DMS79 treated with DMSO at 0.1 percent for 48 hours (cell line): ENCODE results near the gene TMC6.
"Not testable (repeated sequence)": the region's sequence is repeated elsewhere in the genome, so short reads cannot be mapped to it uniquely, and the experiment has no call there.

Experiments used
- DNase-seq: peaks from one replicate; lab custom pipeline; 2025; lab: John Stamatoyannopoulos, UW

Gene TMC6

DNA sequence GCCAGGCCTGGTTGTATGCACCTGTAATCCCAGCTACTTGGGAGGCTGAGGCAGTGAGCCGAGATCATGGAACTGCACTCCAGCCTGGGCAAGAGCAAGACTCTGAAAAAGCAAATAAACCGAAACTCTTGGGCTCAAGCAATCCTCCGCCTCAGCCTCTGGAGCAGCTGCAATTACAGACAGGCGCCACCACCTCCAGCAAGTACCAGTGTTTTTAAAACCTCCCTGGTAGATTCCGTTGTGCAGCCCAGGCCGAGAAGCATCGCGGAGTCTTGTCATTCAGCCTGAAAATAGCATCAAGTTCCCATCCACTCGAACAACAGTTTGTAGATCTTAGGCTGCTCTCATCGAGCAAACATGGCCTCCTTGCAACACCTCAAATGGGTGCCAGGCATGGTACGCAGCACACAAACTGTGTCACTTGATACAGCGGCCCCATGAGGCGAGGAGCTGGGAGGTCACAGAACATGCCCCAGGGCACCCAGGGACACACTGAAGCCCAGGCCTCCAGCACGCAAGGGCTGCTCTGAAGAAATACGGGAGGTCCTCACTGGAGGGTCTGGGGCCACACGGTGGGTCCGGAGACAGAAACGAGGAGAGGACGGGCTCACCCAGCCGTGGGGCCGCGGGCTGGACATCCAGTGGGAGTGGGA, 18.1 kb downstream of the TMC6 start:
- no peak for DNase-seq

DNA sequence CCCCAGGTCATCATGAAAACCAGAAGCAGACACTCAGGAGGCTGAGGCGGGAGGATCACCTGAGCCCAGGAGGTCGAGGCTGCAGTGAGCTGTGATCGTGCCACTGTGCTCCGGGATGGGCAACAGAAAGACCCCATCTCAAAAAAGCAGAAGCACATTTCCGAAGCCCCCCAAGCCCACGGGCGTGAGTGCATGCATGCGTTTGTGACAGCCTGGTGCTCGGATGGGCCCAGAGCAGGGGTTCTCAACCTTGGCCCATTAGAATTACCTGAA, 19.1 kb downstream of the TMC6 start:
- no peak for DNase-seq

DNA sequence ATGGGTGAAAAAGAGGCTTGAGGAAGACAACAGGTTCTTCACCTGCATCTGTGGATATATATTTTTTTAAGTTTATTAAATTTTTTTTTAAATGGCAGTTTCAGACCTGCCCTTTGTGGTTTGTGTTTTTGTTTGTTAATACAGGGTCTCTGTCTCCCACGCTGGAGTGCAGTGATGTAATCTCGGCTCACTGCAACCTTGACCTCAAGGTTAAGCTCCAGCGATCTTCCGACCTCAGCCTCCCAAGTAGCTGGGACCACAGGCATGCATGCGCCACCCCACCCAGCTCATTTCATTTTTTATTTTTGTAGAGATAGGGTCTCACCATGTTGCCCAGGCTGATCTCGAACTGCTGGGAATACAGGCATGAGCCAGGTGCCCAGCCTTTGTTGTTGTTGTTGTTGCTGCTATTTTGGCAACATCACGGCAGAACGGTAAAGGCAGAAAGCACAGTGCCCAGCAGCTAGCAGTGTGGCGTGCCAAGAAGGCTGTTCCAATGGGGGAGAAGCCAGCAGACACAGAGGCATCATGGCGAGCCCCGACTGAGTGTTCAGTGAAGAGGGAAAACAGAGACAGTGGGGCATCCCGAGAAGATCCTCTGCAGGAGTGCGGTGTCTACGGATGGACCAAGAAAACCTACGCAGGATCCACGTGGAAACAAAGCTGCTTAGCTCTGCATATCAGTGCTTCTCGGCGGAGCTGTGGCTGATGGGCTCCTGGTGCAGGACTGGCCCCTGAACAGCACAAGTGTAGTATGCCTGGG, 19.6 kb downstream of the TMC6 start:
- DNase-seq: no peak

DNA sequence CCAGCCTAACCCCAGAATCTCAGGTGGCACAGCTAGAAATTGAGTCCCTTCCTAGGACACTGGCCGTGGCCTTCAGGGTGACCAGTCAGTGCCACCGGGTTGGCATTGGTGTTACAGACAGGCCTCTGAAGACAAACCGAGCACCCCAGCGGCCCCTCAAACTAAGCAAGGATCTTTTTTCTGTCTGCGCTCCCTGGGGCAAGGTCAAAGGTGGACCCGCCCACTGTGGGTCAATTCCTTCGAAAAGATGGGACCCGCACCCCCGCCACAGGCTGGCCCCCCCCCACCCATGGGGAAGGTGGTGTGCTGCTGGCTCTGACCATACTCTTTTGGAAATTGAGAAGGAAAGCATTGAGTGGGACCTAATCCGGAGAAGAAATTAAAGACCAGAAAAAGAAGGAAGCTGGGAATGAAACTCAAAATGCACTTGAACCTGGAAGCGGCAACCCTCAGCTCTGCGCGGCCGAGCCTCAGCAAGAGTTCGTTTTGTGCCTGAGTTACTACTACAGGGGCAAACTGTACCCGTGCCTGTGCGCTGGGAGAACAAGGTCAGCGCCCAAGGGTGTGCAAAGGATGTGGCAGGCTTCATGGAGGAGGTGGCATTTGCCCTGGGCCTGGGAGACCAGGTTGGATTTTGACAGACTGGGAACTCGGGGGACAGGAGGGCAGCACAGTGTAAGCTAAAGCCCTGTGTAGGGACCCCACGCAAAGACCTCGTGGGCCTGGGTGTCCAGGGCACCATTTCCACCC, 20.4 kb downstream of the TMC6 start:
- DNase-seq: no peak

DNA sequence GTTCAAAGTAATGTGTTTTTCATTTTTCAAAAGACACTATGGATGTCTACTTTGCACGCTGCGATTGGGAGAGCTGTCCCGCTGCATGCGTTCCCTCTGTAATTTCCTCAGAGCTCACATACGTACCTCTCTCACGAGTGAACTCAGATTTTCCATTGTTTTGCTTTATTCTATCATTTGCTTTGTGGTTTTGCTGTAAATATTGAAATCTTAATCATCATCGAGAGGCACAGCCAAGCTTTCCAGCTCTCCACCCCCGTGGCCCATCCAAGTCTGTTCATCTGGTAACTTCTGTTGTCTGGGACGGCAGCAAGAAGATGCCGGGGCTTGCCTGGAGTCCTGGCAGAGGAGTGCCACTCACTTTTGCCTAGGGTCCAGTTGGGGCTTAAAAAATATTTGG, 21.1 kb downstream of the TMC6 start:
- DNase-seq: no peak

DNA sequence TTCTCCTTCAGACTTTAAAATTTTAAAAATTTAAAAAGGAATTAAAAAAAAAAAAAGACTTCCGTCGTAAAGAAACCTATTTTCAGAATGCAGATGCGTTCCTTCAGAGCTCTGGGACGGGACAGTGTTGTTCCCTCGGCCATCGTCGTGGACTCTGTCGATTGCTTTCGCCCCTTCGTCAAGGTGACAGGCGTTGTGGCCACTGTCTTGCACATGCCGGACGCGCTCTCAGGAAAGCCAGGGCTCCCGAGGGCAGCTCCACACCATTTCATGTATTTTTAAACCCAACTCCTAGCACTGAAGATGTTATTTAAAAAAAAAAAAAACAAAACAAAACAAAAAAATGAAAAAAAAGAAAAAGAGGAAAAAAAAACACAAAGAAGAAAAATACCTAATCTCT, 22.3 kb downstream of the TMC6 start:
- DNase-seq: no peak

DNA sequence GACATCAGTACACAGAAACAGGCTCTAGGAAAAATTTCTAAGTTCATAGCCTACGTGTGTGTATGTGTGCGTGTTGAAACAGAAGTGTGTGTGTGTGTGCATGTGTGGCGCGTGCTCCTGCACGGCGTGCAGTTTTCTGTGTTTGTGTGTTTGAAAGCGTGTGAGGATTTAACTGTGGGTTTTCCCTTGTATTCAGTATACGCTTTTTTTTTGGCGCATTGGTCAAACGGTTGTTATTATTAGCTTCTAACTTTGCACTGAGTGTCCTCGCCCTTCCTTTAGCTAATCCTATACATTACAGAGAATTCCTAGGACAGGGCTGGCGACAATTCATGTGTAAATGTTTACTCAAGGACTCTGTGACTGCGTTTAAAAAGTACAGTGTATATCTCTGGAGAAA, 23.0 kb downstream of the TMC6 start:
- DNase-seq: no peak

DNA sequence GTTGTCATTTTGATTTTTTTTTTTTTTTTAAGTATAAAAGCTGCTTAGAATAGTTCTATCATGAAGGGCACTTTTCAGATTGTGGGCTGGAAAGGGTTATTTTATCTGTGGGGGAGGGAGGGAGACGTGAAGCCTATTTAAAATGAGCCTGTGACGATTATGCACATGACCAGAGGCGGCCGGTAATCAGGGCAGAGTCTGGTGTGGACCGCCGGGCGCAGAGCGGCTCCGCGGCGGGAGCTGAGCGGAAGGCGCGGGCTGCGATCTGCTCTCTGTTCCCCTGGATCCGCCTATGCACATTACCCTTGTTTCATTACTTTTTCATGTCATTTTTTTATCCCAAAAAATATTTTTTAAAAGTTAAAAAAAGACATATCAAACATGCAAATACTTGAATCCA, 23.5 kb downstream of the TMC6 start:
- DNase-seq: no peak

DNA sequence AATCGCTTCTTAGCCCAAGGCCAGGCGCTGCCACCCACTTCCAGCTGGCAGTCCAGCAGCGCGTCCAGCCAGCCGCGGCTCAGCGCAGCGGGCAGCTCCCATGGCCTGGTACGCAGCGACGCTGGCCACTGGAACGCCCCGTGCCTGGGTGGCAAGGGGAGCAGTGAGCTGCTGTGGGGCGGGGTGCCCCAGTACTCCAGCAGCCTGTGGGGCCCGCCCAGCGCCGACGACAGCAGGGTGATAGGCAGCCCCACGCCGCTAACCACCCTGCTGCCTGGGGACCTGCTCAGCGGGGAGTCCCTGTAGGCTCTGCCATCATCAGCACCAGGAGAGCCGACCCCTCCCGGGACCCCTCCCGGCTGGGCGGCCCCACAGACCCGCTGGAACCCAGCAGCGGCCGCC, 24.0 kb downstream of the TMC6 start:
- no peak for DNase-seq

DNA sequence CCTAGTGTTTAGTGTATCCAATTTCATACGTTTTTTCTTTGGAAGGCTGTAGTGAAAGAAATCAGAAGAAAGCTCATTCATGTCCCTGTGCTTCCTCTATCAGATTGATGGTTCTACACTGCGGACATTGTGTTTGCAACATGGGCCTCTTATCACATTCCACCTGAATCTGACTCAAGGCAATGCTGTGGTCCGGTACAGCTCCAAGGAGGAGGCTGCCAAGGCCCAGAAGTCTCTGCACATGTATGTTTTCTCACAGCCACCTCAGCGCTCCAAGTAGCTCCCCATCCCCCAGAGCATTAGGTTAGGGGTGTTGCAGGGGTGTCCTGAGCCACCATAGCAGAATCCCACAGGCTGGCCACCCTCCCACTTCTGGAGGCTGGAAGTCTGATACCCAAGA, 25.2 kb downstream of the TMC6 start:
- no peak for DNase-seq

DNA sequence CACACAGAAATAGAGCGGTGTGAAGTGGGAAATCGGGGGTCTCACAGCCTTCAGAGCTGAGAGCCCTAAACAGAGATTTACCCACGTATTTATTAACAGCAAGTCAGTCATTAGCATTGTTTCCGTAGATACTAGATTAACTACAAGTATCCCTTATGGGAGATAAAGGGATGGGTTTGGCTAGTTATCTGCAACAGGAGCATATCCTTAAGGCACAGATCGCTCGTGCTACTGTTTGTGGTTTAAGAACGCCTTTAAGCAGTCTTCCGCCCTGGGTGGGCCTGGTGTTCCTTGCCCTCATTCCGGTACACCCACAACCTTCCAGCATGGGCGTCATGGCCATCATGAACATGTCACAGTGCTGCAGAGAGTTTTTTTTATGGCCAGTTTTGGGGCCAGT, 27.0 kb downstream of the TMC6 start:
- DNase-seq: no peak

DNA sequence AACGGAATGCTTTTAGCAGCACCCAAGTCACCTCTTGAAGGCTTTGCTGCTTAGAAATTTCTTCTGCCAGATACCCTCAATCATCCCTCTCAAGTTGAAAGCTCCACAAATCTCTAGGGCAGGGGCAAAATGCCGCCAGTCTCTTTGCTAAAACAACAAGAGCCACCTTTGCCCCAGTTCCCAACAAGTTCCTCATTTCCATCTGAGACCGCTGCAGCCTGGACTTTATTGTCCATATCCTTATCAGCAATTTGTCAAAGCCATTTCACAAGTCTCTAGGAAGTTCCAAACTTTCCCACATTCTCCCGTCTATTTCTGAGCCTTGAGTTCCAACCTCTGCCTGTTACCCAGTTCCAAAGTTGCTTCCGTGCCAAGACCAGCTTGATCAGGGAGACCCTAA, 27.4 kb downstream of the TMC6 start:
- DNase-seq: no peak

DNA sequence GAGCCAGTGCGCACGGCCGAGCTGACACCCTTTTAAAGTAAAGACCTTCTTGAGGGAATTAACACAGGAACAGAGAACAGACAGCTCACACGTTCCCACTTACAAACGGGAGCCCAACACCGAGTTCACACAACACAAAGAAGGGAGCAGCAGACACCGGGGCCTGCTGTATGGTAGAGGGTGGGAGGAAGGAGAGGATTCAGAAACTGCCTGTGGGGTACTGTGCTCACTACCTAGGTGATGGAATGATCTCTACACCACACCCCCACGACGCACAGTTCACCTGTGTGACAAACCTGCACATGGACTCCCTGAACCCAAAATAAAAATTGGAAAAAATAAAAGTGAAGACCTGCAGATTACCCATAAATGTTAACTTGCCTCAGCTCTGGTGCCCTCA, 32.5 kb downstream of the TMC6 start:
- DNase-seq: no peak

DNA sequence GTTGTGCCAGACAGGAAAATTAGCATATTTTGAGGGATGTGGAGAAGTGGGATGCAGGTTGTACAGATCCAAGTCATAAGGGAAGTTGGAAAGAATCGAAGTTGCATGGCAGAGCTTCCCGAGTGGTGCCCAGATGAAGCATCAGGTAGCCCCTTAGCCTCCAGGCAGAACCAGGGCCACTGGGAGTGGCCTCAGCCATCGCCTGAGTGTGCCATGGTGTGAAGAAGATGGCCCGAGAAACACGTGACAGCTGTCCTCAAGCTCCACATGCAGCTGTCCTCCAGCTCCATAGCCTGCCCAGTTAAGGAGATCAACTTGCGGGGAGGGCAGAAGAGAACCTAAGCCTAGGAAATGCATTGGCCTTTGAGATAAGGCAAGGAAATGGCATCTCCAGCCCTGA, 33.5 kb downstream of the TMC6 start:
- no peak for DNase-seq

DNA sequence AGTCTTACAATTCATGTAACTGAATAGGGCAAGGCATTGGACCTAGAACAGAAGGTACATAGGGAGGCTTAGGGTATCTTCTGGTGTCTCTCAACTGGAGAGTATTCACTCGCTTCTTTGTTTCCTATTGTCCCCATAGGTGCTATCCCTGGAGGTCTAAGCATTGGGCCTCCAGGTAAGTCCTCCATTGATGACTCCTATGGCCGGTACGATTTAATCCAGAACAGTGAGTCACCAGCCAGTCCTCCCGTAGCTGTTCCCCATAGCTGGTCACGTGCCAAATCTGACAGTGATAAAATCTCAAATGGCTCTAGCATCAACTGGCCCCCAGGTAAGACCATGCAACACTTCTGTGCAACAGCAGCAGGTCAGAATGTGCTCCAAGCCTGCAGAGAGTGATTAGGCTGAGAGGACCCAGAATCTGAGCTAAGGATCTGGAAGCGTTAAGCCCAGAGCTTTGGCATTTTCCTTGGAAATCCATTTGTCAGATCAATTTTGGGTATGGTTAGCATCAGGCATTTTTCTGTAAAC, 35.7 kb downstream of the TMC6 start:
- DNase-seq: no peak

DNA sequence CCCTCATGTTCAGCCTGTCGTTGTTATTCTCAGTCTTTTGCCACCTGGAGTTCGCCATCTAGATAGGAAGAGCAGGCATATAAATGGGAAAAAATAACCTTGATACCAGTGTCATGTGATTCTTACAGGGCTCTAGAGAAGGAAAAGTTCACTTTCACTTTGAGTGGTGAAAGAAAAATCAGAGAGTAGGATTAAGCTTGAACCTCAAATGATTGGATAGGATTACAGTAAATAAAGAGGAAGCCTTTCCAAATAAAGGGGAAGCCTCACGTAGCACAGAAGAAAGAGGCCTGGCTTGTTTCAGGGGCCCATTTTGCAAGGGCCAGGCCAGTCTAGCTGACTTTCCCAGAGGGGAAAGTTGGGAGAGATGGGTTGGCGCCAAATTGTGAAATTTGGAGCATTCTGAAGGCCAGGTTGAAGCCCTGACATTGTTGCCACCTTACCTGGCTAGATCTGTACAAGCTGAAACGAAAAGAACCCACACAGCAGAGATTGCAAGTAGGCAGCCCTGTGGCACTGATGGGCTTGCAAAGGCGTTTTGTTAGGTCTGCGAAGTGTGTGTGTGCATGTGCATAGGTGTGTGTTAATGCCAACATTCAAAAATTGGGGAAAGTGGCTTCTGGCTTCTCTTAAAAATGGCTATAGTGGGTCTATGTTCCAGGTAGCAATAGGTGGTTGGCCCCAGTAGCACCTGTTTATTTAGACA, 38.8 kb downstream of the TMC6 start:
- no peak for DNase-seq

DNA sequence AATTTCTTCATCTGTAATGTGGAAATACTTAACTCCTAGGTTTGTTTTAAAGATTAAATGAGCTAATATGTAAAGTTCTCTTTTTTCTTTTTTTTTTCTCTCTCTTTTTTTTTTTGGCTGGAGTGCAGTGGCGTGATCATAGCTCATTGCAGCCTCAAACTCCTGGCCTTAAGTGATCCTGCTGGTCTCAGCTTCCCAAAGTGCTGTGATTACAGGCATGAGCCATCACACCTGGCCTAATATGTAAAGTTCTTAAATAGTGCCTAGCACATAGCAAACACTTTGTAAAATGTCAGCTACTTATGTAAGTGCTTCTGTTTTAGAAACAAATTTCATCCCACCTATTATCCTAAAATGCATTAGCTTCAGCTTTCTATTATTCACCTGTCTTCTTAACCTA, 40.0 kb downstream of the TMC6 start:
- no peak for DNase-seq

DNA sequence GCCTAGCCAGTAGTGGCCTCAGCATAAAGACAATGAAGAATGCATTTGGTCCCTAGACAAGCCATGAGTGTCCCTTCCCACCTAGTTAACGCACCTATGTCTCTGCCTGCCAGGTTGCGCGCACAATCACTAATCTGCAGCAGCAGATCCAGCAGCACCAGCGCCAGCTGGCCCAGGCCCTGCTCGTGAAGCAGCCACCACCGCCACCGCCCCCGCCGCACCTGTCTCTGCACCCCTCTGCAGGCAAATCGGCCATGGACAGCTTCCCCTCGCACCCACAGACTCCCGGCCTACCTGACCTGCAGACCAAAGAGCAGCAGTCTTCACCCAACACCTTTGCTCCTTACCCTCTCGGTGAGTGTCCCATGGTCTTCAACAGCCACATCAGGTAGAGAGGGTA, 41.8 kb downstream of the TMC6 start:
- no peak for DNase-seq

DNA sequence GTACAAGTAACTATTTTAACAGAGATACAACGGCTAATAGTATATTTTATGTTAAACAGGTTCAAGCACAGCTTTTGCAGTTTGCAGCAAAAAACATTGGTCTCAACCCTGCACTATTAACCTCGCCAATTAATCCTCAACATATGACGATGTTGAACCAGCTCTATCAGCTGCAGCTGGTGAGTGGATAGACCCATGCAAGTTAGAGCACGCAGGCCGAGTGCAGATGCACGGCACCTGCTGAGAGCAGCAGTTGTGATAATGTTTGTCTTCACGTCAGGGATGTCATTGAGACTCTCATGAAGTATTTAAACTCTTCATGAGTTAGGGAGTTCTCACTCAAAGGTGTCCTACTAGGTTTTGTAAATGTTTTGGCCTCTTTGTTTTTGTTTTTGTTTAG, 45.6 kb downstream of the TMC6 start:
- DNase-seq: peak; percentile 57

DNA sequence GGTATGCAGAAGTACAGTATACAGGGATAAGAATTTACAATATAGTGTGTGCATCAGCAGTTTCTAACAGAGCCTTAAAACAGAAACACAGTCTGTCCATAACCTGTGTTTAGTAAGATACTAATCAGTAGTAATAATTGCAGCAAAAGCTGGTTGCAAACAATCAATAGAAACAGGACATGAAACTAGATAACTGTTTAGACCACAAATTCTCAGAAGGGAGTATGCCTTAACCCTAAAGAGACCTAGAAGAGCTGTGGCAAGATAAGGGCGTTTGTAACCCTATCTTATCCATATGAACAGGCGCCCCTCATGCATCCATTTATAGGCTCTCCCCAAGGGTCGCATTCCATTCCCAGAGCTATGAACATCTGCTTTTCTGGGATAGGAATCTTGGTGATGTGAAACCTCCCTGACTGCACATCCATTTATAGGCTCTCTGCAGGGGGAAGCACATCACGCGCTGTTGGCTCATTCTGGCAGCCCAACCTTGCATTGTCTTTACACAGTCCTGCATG, 46.1 kb downstream of the TMC6 start:
- not testable (repeated sequence) for DNase-seq

DNA sequence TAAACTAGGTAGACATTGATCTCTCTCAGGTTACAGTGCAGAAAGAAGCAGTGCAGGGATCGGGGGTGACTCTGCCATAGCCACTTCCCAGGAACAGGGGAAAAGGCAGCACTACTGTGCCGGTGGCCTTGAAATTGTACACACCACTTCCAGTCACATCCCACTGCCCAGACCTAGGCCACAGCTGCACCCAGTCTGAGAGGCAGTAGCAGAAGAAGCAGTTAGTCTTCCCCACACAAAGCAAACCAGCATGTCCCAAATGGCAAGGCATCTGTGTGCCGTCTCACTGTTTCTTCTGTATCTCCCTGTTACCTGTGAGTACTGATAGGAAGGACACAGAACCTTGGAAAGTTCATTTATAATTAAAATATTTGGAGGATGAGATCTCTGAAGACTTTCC, 47.0 kb downstream of the TMC6 start:
- DNase-seq: no peak

DNA sequence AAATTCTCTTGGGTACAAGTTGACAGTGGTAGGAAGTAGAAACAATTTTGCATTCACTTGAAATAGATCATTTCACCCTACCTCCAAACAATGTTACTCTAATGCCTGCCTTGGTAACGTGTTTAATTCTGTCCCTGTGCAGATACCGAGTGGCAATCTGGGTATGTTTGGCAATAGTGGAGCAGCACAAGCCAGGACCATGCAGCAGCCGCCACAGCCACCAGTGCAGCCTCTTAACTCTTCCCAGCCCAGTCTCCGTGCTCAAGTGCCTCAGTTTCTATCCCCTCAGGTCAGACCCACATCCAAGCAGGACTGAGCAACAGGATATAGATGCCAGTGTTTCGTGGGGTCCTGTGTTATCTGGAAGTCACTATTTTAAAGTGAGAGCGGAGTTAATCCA, 49.3 kb downstream of the TMC6 start:
- DNase-seq: no peak
